ENCODE data around the gene FMO4.

- TF ChIP-seq CTCF (IDR thresholded peaks at IDR 0.05): no peak
- no peak for TF ChIP-seq POLR2A (IDR thresholded peaks at IDR 0.05)
Observed at GRCh38 chr1:171265686-171266085, 48.3 kb upstream of the FMO4 start.

Data from testis (tissue), 2 donors.